ENCODE measurements around the gene POLDIP2. TPM values are rescaled to one million over a fixed set of nuclear protein-coding genes. Genes with fewer than 3 reads are reported as not detected.

POLDIP2 gene
- total and polyA plus RNA-seq, 2 of the 13 experiments (the other 11 are each of a cell fraction or from before 2014, with no cell fraction given), result 85.9 to 114 TPM

GRCh38 chr17:28404812-28405570 is 47.7 kb upstream of the POLDIP2 start (continued):
- no peak; a peak in 1 of 4 replicates for TF ChIP-seq HMGXB4 (CRISPR knock-in tag; IDR thresholded peaks at IDR 0.05; ENCODE audit: borderline replicate concordance in 1 of 2, low read depth in 1 of 2)
- peak; percentile 76; the same call in 1 of the 2 replicates for TF ChIP-seq ZNF431 (CRISPR knock-in tag; IDR thresholded peaks at IDR 0.05; ENCODE audit: borderline replicate concordance, low read depth)
- TF ChIP-seq DMAP1 (CRISPR knock-in tag; IDR thresholded peaks at IDR 0.05), result peak; percentile 61; the same call in 1 of the 2 replicates
- peak; percentile 87 for TF ChIP-seq BCL6 (CRISPR knock-in tag; IDR thresholded peaks at IDR 0.05)
- no peak for TF ChIP-seq ZNF275 (CRISPR knock-in tag; IDR thresholded peaks at IDR 0.05; ENCODE audit: borderline replicate concordance)
- peak; percentile 58 for TF ChIP-seq SP5 (CRISPR knock-in tag; IDR thresholded peaks at IDR 0.05; ENCODE audit: borderline replicate concordance, low read depth)
- peak; percentile 85 for TF ChIP-seq ARID5B (CRISPR knock-in tag; IDR thresholded peaks at IDR 0.05)
- peak; percentile 39 to 82; a peak in 3 of 4 replicates for TF ChIP-seq NR2F1 (CRISPR knock-in tag; IDR thresholded peaks at IDR 0.05)
- TF ChIP-seq ZFAT (CRISPR knock-in tag; conservative IDR thresholded peaks at IDR 0.05), result no peak
- peak; percentile 32; the same call in 1 of the 2 replicates for TF ChIP-seq ZNF737 (CRISPR knock-in tag; IDR thresholded peaks at IDR 0.05; ENCODE audit: borderline replicate concordance)
- peak; percentile 68 for TF ChIP-seq SPEN (CRISPR knock-in tag; IDR thresholded peaks at IDR 0.05; ENCODE audit: low read depth)
- no peak for TF ChIP-seq HOXA7 (CRISPR knock-in tag; IDR thresholded peaks at IDR 0.05)
- no peak for TF ChIP-seq SOX6 (IDR thresholded peaks at IDR 0.05)
- TF ChIP-seq SOX6 (CRISPR knock-in tag; IDR thresholded peaks at IDR 0.05), result peak; percentile 91
